Measurements from ENCODE around the gene PPP4R4.

Gene PPP4R4

GRCh38 chr14:94128216-94128839 lies 45.8 kb upstream of the PPP4R4 start:
- no peak for DNase-seq (ENCODE audit: low read depth)
- H3K4me3 ChIP-seq (replicated peaks; ENCODE audit: low read depth, low read length): no peak overlapping the region
- TF ChIP-seq CTCF (IDR thresholded peaks at IDR 0.05; ENCODE audit: low read length, missing control alignments): no peak

- DNase-seq (ENCODE audit: low read depth): peak; percentile 81
- TF ChIP-seq CTCF (IDR thresholded peaks at IDR 0.05; ENCODE audit: low read length, missing control alignments): no peak
- H3K4me3 ChIP-seq (replicated peaks; ENCODE audit: low read depth, low read length): peak within 1 kb of the TSS; percentile 53
These were observed 44.9 kb upstream of the PPP4R4 start, which contains the start of gene IFI27L2 for GRCh38 chr14:94129111-94129757. Gene IFI27L2, minus strand, starts transcription at chr14:94129604. Its CDS starts 40 bp downstream, at chr14:94129564.

GRCh38 chr14:94129758-94130414 lies 44.2 kb upstream of the PPP4R4 start:
- TF ChIP-seq CTCF (IDR thresholded peaks at IDR 0.05; ENCODE audit: low read length, missing control alignments): no peak
- peak; percentile 48 for DNase-seq (ENCODE audit: low read depth)
- peak overlapping the region; percentile 53 for H3K4me3 ChIP-seq (replicated peaks; ENCODE audit: low read depth, low read length)

- H3K4me3 ChIP-seq (replicated peaks; ENCODE audit: low read depth, low read length): no peak overlapping the region
- DNase-seq (ENCODE audit: low read depth): peak; percentile 78
- peak; percentile 83 for TF ChIP-seq CTCF (IDR thresholded peaks at IDR 0.05; ENCODE audit: low read length, missing control alignments)
These were observed 41.7 kb upstream of the PPP4R4 start for GRCh38 chr14:94132285-94132887.

GRCh38 chr14:94135476-94135875 lies 38.6 kb upstream of the PPP4R4 start:
- DNase-seq (ENCODE audit: low read depth): no peak
- no peak for TF ChIP-seq CTCF (IDR thresholded peaks at IDR 0.05; ENCODE audit: low read length, missing control alignments)
- no peak overlapping the region for H3K4me3 ChIP-seq (replicated peaks; ENCODE audit: low read depth, low read length)

GRCh38 chr14:94136575-94137331 lies 37.4 kb upstream of the PPP4R4 start:
- TF ChIP-seq CTCF (IDR thresholded peaks at IDR 0.05; ENCODE audit: low read length, missing control alignments): peak; percentile 99
- peak; percentile 88 for DNase-seq (ENCODE audit: low read depth)
- H3K4me3 ChIP-seq (replicated peaks; ENCODE audit: low read depth, low read length): no peak overlapping the region
